CD4-positive, alpha-beta T cell treated with Interleukin-21 for 1 hour (primary cell): ENCODE results near the gene TLE2.
"Not testable (repeated sequence)": the region's sequence is repeated elsewhere in the genome, so short reads cannot be mapped to it uniquely, and the experiment has no call there.

Source experiments
- DNase-seq: peaks from one replicate; pipeline ENCODE4 v3.0.0-alpha.2; 2020

TLE2 gene

GRCh38 chr19:3012059-3012458, 17.0 kb downstream of the TLE2 start:
- not testable (repeated sequence) for DNase-seq

DNA sequence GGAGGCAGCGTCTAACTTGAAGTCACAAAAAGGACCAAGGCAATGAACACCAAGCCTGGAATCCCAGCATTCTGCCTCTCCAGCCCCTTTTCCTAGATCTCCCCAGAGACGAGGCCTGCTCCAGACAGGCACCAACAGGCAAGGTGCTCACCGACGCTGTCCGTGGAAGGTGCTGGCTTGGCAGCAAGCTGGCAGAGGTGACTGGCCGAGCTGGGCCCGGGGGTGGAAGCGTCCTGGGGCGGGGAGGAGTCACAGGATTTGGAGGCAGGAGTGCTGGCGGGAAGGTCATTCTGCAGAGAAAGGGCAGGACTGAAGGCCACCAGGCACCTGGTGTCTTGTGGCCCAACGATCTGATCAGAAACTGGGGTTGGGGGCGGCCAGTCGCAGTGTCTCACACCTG, 18.2 kb downstream of the TLE2 start:
- no peak for DNase-seq

GRCh38 chr19:3008994-3009393, 20.1 kb downstream of the TLE2 start:
- no peak for DNase-seq

DNA sequence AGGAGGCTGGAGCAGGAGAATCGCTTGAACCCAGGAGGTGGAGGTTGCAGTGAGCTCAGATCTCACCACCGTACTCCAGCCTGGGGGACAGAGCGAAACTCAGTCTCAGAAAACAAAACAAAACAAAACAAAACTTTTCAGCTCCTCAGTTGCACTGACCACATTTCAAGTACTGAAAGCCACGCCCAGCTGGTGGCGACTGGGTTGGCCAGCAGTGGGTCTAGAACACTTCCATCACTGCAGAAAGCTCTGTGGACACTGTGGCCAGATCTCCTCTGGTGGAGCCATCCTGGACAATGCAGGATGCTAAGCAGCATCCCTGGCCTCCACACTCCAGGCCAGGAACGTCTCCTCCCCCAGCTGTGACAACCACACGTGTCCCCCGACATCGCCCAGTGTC, 21.1 kb downstream of the TLE2 start:
- no peak for DNase-seq

DNA sequence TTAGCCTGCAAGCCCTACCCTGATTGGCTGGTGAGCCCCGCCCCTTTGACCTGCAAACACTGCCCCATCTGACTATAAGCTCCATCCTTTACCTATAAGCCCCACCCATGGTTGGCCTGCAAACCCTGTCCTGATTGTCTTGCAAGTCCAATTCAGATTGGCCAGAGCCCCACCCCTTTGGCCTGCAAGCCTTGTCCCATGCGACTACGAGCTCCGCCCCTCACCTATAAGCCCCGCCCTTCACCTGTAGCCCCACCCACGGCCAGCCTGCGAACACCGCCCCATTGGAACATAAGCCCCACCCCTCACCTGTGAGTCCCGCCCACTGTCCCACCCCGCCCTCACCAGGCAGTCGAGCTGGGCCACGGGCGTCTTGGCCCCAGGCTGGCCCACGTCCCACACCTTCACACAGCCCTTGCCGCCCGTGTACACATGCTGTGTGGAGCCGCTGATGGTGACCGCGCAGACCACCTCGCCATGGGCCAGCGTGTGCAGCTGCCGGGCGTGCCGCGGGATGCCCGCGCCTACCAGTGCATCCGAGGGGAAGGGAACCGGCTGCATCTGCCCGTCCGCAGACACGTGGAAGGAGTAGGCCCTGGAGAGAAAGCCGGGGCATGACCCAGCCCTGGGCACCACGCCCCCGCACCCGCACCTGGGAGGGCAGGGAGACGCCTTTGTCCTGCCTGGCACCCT, 22.9 kb downstream of the TLE2 start:
- peak; percentile 27 for DNase-seq

DNA sequence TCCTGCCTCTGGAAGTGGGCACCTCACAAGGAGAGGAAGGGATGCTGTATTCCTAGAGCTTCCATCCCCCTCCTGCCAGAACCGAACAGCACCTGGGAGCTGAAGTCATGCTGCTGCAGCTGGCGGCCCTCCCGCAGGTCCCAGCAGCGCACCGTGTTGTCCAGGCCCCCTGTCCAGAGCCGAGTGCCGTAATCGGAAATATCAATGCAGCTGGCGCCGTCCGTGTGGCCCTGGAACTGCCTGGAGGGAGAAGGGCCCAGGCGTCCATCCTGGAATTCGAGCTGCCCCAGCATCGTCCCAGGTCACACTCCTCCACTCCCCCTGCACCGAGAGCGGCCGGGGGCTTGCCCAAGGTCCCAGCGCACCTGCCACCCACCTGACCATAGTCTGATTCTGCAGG, 23.7 kb downstream of the TLE2 start:
- DNase-seq, result no peak

GRCh38 chr19:3004522-3004921, 24.6 kb downstream of the TLE2 start:
- no peak for DNase-seq

- DNase-seq, result no peak
Measured at GRCh38 chr19:3003046-3003445, 26.0 kb downstream of the TLE2 start.

DNA sequence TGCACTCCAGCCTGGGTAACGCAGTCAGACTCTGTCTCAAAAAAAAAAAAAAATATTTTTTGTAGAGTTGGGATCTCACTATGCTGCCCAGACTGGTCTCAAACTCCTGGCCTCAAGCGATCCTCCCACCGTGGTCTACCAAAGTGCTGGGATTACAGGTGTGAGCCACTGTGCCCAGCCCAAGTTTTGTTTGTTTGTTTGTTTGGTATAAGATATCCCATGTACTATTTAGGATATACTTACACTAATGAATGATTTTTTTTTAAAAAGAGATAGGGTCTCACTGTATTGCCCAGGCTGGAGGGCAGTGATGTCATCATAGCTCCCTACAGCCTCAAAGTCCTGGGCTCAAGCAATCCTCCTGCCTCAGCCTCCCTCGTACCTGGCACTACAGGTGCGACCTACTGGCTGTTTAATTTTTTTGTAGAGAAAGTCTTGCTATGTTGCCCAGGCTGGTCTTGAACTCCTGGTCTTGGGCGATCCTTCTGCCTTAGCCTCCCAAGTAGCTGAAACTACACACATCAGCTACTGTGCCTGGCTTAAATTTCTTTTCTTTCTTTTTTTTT, 27.8 kb downstream of the TLE2 start:
- no peak for DNase-seq

DNA sequence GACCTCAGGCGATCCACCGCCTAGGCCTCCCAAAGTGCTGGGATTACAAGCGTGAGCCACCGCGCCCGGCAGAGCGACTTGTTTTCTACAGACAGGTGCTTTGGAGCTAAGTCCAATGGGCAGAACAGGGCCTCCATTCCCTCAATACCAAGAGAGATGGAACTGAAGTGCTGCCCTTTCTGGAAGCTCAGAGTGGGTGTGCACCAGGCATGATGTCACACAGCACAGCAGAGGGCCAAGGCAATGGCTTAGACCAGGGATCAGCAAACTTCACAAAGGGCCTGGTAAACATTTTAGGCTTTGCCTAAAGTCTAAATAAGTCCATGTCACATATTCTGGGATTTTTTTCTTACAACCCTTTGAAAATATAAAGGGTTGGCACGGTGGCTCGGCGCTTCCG, 30.4 kb downstream of the TLE2 start:
- no peak for DNase-seq

DNA sequence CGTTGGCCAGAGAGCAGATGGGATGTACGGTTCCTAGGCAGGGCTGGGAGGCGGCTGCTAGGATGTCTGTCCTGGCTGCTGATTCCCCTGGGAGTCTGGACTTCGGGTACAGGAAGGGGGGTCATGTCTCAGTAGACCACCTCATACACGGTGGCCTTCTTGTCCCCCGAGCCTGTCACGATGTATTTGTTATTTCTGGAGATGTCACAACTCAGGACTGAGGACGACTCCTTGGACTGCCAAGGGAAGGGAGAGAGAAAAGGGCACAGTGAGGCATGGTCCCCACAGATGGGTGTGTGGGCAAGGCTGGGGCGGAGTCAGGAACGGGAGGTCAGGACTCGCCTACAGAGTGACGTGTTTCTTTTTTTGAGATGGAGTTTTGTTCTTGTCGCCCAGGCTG, 31.4 kb downstream of the TLE2 start:
- no peak for DNase-seq

DNA sequence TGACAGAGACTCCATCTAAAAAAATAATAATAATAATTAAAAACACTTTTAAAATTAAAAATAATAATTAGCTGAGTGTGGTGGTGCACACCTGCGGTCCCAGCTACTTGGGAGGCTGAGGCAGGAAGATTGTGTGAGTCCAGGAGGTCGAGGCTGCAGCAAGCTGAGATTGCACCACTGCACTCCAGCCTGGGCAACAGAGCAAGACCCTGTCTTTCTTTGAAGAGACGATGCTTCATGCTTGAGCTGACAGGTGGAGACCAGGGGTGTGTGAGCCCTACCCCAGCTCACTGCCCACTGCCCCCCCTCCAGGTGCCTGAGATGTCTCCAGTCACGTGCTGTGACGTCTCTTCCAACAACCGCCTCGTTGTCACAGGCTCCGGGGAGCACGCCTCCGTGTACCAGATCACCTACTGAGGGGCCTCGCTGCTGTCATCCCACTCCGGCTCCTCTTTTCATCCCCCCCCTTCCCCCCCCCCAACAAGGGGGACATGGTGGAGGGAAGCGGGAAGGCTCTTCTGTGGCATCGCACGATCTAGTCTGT, 34.4 kb downstream of the TLE2 start:
- no peak for DNase-seq

- no peak for DNase-seq
Measured at GRCh38 chr19:2993579-2993978, 35.5 kb downstream of the TLE2 start.

DNA sequence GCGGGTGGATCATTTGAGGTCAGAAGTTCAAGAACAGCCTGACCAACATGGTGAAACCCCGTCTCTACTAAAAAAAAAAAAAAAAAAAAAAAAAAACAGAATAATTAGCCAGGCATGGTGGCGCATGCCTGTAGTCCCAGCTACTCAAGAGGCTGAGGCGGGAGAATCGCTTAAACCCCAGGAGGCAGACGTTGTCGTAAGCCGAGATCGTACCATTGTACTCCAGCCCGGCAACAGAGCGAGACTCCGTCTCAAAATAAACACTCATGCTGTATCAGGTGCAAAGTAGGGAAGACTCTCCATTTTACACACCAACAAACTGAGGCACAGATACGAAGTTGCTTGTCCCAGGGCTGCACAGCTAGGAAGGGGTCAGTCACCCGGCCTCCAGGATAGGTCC, 36.1 kb downstream of the TLE2 start:
- no peak for DNase-seq

DNA sequence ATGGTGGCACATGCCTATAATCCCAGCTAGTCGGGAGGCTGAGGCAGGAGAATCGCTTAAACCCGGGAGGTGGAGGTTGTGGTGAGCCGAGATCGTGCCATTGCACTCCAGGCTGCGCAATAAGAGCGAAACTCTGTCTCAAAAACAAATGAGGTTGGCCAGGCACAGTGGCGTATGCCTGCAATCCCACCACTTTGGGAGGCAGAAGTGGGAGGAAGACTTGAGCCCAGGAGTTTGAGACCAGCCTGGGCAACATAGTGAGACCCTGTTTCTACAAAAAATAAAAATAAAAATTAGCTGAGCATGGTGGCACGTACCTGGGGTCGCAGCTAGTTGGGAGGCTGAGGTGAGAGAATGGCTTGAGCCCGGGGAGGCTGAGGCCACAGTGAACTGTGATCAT, 36.7 kb downstream of the TLE2 start:
- DNase-seq, result not testable (repeated sequence)

DNA sequence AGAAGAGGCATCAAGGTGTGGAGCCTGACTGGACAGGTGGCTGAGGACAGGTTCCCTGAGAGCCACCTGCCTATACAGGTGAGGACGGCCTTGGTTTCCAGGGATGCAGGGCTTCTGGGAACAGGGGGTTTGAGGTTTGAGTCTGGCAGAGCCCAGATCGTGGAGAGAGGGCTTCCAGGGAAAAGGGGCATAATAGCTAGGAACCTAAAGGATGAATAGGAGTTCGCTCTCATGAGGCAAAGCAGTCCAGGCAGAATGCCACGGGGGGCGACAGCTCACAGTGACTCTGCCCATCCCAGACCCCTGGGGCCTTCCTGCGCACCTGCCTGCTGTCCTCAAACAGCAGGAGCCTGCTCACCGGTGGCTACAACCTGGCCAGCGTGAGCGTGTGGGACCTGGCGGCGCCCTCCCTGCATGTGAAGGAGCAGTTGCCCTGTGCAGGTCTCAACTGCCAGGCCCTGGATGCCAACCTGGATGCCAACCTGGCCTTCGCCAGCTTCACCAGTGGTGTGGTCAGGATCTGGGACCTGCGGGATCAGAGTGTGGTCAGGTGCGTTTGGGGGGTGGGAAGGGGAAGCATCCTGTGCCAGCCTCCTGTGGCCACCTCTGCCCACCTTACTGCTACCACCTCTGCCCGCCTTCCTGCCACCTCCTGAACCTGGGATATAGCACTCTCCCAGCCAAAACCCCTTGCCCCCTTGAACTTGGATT, 39.7 kb downstream of the TLE2 start:
- no peak for DNase-seq

- no peak for DNase-seq
Measured at GRCh38 chr19:2988568-2988967, 40.5 kb downstream of the TLE2 start.

GRCh38 chr19:2987797-2988196, 41.3 kb downstream of the TLE2 start:
- no peak for DNase-seq

DNA sequence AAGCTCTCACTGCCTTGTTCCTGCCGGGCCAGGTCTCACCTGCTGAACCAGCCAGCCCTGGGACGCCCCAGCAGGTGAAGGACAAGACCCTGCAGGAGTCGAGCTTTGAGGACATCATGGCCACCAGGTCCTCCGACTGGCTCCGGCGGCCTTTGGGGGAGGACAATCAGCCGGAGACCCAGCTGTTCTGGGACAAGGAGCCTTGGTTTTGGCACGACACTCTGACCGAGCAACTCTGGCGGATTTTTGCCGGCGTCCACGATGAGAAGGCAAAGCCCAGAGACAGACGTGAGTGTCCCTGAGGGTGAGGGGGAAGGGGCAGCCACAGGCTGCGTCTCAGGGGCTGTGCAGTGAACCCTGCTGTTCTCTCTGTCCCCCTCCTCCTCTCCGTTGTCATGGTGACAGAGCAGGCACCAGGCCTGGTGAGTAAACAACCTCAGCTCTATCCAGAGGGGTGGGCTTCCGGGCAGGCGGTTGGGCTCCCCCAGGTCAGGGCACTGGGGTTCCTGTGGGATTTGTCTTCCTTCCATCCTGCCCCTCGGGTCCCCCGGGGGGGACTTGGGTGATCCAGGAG, 42.0 kb downstream of the TLE2 start:
- DNase-seq, result no peak

DNA sequence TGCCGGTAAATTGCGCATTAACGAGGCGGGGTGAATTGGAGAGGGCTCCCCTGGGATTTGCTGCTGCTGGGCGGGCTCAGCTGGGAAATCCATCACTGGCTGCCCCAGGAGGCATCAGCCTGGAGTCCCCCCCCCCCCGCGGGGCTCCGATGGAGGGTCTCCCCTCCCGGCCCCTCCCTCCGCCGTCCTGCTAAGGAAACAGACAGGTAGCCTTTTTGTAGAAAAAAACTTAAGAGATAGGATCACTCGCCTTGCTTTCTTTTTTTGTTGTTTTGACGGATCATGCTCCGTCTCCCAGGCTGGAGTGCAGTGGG, 44.9 kb downstream of the TLE2 start:
- no peak for DNase-seq

GRCh38 chr19:2983351-2984214, 45.5 kb downstream of the TLE2 start:
- no peak for DNase-seq

GRCh38 chr19:2982983-2983350, 46.1 kb downstream of the TLE2 start:
- no peak for DNase-seq

GRCh38 chr19:2982561-2982960, 46.5 kb downstream of the TLE2 start:
- no peak for DNase-seq
